DMS53 treated with DMSO at 0.1 percent for 48 hours (cell line): ENCODE measurements around the gene CRACR2B.
A peak's percentile ranks its signal among the peaks of the same experiment; 100 is the strongest.

Experiments used
- DNase-seq: peaks from one replicate; lab custom pipeline; 2025; ENCODE audit not compliant: unreplicated experiment; lab: John Stamatoyannopoulos, UW

The CRACR2B gene

GRCh38 chr11:850775-851763 lies 23.4 kb downstream of the CRACR2B start:
- DNase-seq = peak; percentile 53

DNA sequence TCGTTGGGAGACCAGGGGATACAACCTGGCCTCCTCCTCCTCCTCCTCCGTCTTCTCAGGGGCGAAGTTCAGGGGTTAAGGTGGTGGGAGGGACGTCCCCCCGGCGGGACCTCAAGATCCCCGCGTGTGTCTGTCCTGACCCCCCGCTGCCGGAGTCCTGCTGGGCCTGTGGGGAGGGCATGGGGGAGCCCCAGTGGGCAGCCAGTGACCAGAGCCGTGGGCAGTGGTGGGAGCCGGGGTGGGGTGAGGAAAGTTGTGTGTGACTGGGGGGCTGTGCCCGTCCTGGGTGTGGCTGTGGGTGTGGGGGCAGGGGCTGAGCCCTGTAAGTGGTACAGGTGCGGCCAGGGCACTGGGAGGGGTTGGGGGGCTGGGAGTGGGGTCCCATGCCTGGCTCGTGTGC lies 25.0 kb downstream of the CRACR2B start:
- DNase-seq = no peak

- no peak for DNase-seq
Observed at GRCh38 chr11:853682-854448, 26.1 kb downstream of the CRACR2B start.

- no peak for DNase-seq
Observed at GRCh38 chr11:854601-855329, 27.0 kb downstream of the CRACR2B start.

DNA sequence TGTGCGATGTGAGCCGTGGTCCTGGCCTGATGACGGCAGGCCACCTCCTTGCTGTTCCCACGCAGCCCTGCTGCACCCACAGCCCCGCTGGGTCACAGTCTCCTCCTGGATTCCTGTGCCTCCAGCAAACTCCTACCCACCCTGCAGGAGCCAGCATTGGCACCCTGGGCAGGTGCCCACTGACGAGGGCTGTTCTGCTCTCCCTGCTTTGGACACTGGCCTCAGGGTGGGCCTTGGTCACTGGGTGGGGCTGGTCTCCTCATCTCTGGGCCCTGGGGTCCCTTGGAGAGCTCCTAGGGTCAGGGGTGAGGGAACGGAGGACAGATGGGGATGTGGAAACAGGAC lies 27.6 kb downstream of the CRACR2B start:
- DNase-seq = no peak

GRCh38 chr11:855796-856195 lies 28.1 kb downstream of the CRACR2B start:
- DNase-seq = no peak

- DNase-seq = no peak
Observed at GRCh38 chr11:856397-856796, 28.7 kb downstream of the CRACR2B start.

DNA sequence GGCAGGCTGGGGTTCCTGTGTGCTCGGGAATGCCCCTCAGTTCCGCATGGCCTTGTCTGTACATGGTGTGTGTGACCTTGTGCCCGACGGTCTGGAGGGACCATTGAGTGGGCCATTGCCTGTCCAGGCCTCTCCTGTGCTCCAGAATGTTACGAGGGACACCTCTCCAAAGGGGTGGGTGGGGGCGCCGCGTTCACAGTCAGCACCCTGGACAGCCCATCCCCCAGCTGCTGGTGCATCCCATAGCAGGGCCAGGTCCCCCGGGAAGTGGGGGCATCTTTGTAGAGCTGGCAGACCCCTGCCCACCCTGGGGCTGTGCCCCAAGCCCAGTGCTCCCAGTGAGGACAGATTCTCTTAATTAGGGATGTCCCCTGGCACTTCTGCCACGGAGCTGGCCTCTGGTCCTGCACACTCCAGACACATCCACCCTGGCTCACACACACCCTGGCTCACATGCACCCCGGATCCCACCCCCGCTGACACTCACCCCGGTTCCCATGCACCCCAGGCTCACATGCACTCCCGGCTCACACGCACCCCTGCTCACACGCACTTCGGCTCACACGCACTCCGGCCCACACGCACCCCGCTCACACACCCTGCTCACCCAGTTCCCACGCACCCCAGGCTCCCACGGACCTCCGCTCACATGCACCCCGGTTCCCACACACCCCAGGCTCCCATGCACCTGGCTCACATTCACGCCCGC lies 30.5 kb downstream of the CRACR2B start:
- no peak for DNase-seq

DNA sequence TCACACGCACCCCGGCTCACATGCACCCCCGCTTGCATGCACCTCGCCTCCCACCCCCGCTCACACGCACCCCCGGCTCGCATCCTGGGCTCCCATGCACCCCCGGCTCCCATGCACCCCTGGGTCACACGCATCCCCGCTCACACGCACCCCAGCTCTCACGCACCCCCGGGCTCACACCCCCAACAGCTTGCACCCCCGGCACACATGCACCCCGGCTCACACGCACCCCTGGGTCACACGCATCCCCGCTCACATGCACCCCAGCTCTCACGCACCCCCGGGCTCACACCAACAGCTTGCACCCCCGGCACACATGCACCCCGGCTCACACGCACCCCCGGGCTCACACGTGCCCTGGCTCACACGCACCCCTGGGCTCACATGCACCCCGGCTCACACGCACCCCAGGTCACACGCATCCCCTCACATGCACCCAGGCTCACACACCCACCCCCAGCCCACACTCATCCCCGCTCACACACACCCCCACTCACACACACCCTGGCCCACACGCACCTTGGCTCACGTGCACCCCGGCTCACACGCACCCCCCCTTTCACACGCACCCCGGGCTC lies 31.1 kb downstream of the CRACR2B start:
- no peak for DNase-seq

- DNase-seq = no peak
Observed at GRCh38 chr11:859394-860131, 31.8 kb downstream of the CRACR2B start.

- DNase-seq = no peak
Observed at GRCh38 chr11:860234-861104, 32.8 kb downstream of the CRACR2B start.

GRCh38 chr11:861105-861479 lies 33.4 kb downstream of the CRACR2B start:
- DNase-seq = no peak

GRCh38 chr11:862081-862661 lies 34.5 kb downstream of the CRACR2B start:
- DNase-seq = no peak

DNA sequence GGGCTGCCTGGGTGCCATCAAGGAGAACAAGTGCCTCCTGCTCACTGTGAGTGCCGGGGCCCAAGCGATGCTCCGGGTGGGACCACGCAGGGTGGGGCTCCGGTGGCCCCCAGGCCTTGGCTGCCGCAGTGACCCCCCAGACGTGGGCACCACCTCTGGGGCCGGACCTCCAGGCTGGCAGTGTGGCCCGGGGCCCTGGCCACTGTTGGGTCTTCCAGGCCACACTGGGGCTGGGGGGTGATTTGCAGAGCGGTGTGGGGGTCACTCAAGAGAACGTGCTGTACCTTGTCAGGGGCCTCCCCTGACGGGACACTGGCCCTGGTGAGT lies 34.9 kb downstream of the CRACR2B start:
- DNase-seq = no peak

GRCh38 chr11:863023-863909 lies 35.5 kb downstream of the CRACR2B start:
- no peak for DNase-seq

- no peak for DNase-seq
Observed at GRCh38 chr11:863910-864827, 36.5 kb downstream of the CRACR2B start.

- DNase-seq = no peak
Observed at GRCh38 chr11:864898-865297, 37.2 kb downstream of the CRACR2B start.
